OCI-LY7 (cell line): ENCODE data around the gene CLDN10. TPM values are rescaled to one million over a fixed set of nuclear protein-coding genes. Genes with fewer than 3 reads are reported as not detected.

Experiments
- BruUV-seq: library from RNA; stranded (reverse); fragments of 400-500 nt; replicated peaks from 2 replicates; lab custom pipeline; 2021; lab: Mats Ljungman, UMichigan
- CTCF ChIA-PET: fragments of 300-600 bp; sonication (Branson Sonifier 250); formaldehyde crosslinking; loops from one replicate; lab custom pipeline; 2022; ENCODE audit warnings: antibody characterized with exemption; ENCODE audit not compliant: unreplicated experiment; lab: Charles Lee
- POLR2A ChIA-PET: fragments of 300-600 bp; sonication (Branson Sonifier 250); formaldehyde crosslinking; loops from one replicate; lab custom pipeline; 2022; ENCODE audit warnings: antibody characterized with exemption; lab: Charles Lee
- DNase-seq: peaks from one replicate; pipeline ENCODE4 v3.0.0-alpha.2; 2015; ENCODE audit warnings: low spot score
- H2AFZ ChIP-seq: fragments of 200-600 bp; sonication (generic), shearing (Covaris generic); 2 replicates; pipeline ENCODE4 v1.6.1; 2014; ENCODE audit warnings: mild to moderate bottlenecking, antibody characterized with exemption, low read length, moderate library complexity
- H3K27ac ChIP-seq: fragments of 200-600 bp; sonication (generic); 2 replicates; pipeline ENCODE4 v1.5.1; 2014; ENCODE audit warnings: mixed run types, low read depth, mild to moderate bottlenecking, moderate library complexity, low read length, inconsistent platforms; ENCODE audit not compliant: poor library complexity, severe bottlenecking
- H3K36me3 ChIP-seq: fragments of 200-600 bp; sonication (generic); 2 replicates; pipeline ENCODE4 v1.6.1; 2014; ENCODE audit warnings: mild to moderate bottlenecking, antibody characterized with exemption, low read length, moderate library complexity, mixed read lengths; ENCODE audit not compliant: insufficient read depth
- H3K4me1 ChIP-seq: fragments of 200-600 bp; sonication (generic); 2 replicates; pipeline ENCODE4 v1.5.1; 2014; ENCODE audit warnings: mild to moderate bottlenecking, low read length; ENCODE audit not compliant: insufficient read depth, poor library complexity, severe bottlenecking
- H3K4me2 ChIP-seq: fragments of 200-600 bp; sonication (generic); 2 replicates; pipeline ENCODE4 v1.6.1; 2014; ENCODE audit warnings: mild to moderate bottlenecking, low read length
- H3K4me3 ChIP-seq: fragments of 200-600 bp; sonication (generic); 2 replicates; pipeline ENCODE4 v1.5.1; 2014; ENCODE audit warnings: mild to moderate bottlenecking, low read depth, low read length; ENCODE audit not compliant: poor library complexity, severe bottlenecking
- H3K79me2 ChIP-seq: fragments of 200-600 bp; sonication (generic); 2 replicates; pipeline ENCODE4 v1.6.1; 2016; ENCODE audit warnings: low read depth, mild to moderate bottlenecking, low read length, moderate library complexity, mixed read lengths; ENCODE audit not compliant: insufficient read depth
- H3K9me2 ChIP-seq: fragments of 200-600 bp; sonication (generic); 2 replicates; pipeline ENCODE4 v1.6.1; 2016; ENCODE audit warnings: mild to moderate bottlenecking, low read length, mixed read lengths; ENCODE audit not compliant: insufficient read depth
- H3K9me3 ChIP-seq: fragments of 200-600 bp; sonication (generic); 2 replicates; pipeline ENCODE4 v1.6.1; 2014; ENCODE audit warnings: mild to moderate bottlenecking, mixed run types, low read length, mixed read lengths
- H4K20me1 ChIP-seq: fragments of 200-600 bp; sonication (generic); 2 replicates; pipeline ENCODE4 v1.6.1; 2014; ENCODE audit warnings: mild to moderate bottlenecking, antibody characterized with exemption, low read length, moderate library complexity, mixed read lengths; ENCODE audit not compliant: insufficient read depth
- EZH2phosphoT487 ChIP-seq: fragments of 200-600 bp; sonication (generic); IDR thresholded peaks from 2 replicates; pipeline ENCODE4 v1.6.1; 2018; ENCODE audit warnings: low read depth, borderline replicate concordance, mild to moderate bottlenecking, mixed run types, antibody characterized with exemption, low read length, moderate library complexity, mixed read lengths
- intact Hi-C: fragments of 100-400 bp; cut with micrococcal nuclease; formaldehyde crosslinking; loops from one replicate; pipeline ENCODE4 v1.10.0; 2022; ENCODE audit not compliant: unreplicated experiment
- total RNA-seq, 2 experiments: library from RNA; depleted of rRNA in 1 of 2; stranded (reverse); fragments of >200 nt in 1 of 2; shearing (Covaris generic) in 1 of 2; gene quantifications; 2 replicates each; pipeline ENCODE4 v1.2.3, GENCODE V29; 2014 to 2022
- TF ChIP-seq, protein P1 (sequence below): fragments of 200-600 bp; sonication (generic); conservative IDR thresholded peaks from 2 replicates; pipeline ENCODE4 v1.5.1; 2014; ENCODE audit warnings: mild to moderate bottlenecking, antibody characterized with exemption, low read length, moderate library complexity, mixed read lengths

CLDN10 gene
- total RNA-seq, 2 experiments from 2014 or later: not detected

DNA sequence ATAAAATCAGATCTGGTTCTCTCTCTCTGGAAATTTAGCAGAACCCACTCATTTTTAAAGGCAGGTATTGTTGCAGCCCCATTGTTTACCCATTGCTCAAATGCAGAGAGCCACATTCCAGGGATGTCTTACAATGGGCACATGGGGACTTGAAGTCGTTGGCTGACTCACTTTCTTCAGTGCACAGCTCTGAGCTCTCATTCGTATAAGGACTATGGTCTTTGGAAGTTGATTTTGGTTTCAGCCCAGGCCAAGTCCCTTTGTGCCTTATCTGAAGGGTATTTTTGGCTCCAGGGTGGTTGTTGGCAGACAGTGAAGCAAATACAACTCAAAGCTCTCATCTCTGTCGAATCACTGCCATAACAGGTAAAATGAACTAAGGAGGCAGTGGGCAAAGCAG, 47.3 kb upstream of the CLDN10 start:
- CTCF ChIA-PET: no interaction called here
- H3K4me3 ChIP-seq: no peak overlapping the region
- no peak overlapping the region for H3K27ac ChIP-seq
- H3K4me2 ChIP-seq: no peak overlapping the region
- no peaks in the 10 kb centered on the region for H3K9me2 ChIP-seq
- BruUV-seq: no TSS peak
- H3K4me1 ChIP-seq: no peaks in the 10 kb centered on the region
- H4K20me1 ChIP-seq: no peaks in the 10 kb centered on the region
- intact Hi-C loops: no loop called here
- no peak for DNase-seq
- H3K79me2 ChIP-seq: no peaks in the 10 kb centered on the region
- H3K9me3 ChIP-seq: no peaks in the 10 kb centered on the region
- H3K36me3 ChIP-seq: no peaks in the 10 kb centered on the region
- POLR2A ChIA-PET: interaction anchor here (1.3 kb wide), 1 partner anchor 8 kb away, joined by 3 read pairs; no protein-coding TSS in a partner anchor
- no peak for TF ChIP-seq EZH2phosphoT487
- H2AFZ ChIP-seq: no peak overlapping the region

DNA sequence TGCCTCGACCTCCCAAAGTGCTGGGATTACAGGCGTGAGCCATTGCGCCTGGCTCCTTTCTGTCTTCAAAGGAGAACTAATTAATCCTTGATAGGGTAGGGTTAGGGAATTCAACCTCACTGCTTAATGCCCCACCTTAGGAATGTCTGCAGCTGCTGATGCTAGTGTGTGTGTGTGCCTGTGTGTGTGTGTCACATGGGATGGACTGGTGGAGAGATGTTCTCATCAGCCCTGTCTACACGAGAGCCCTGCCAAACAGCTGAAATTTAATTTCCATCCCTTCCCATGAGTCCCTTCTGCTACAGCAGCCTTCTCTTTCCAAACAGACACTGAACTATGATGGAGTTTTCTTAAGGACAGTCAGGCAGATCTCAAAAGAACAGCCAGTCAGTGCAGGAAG, 46.5 kb upstream of the CLDN10 start:
- TF ChIP-seq EZH2phosphoT487: no peak
- TF ChIP-seq, protein P1, sequence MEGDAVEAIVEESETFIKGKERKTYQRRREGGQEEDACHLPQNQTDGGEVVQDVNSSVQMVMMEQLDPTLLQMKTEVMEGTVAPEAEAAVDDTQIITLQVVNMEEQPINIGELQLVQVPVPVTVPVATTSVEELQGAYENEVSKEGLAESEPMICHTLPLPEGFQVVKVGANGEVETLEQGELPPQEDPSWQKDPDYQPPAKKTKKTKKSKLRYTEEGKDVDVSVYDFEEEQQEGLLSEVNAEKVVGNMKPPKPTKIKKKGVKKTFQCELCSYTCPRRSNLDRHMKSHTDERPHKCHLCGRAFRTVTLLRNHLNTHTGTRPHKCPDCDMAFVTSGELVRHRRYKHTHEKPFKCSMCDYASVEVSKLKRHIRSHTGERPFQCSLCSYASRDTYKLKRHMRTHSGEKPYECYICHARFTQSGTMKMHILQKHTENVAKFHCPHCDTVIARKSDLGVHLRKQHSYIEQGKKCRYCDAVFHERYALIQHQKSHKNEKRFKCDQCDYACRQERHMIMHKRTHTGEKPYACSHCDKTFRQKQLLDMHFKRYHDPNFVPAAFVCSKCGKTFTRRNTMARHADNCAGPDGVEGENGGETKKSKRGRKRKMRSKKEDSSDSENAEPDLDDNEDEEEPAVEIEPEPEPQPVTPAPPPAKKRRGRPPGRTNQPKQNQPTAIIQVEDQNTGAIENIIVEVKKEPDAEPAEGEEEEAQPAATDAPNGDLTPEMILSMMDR: no peak
- H3K27ac ChIP-seq: no peak overlapping the region

DNA sequence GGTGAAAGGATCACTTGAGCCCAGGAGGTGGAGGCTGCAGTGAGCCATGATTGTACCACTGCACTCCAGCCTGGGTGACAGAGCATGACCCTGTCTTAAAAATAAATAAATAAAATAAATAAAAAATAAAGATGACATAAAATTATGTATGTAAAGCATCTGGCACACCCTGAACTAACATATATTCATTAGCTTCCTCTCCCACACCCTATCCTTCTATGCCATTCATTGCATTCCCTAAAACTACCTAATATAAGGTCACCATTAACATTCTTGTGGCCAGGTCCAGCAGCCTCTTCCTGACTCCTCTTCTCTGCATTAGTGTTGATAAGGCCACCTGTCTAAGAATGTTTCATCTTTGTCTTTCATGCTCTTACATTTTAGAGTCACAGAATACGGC, 44.5 kb upstream of the CLDN10 start:
- POLR2A ChIA-PET: no interaction called here
- BruUV-seq: no TSS peak

More for the DNA sequence above, 46.5 kb upstream of the CLDN10 start:
- Histone ChIP-seq H3K9me3 (no peaks in the 10 kb centered on the region), H3K4me3 (no peak overlapping the region), H3K36me3 (no peaks in the 10 kb centered on the region), H3K79me2 (no peaks in the 10 kb centered on the region), H3K4me1 (no peaks in the 10 kb centered on the region), H2AFZ (no peak overlapping the region), H3K4me2 (no peak overlapping the region), H3K9me2 (no peaks in the 10 kb centered on the region), H4K20me1 (no peaks in the 10 kb centered on the region)
- DNase-seq: no peak
- ChIA-PET CTCF (no interaction called here), POLR2A (no interaction called here)
- BruUV-seq: no TSS peak
- intact Hi-C loops: no loop called here

More for the DNA sequence above, 44.5 kb upstream of the CLDN10 start:
- Histone ChIP-seq H3K36me3 (no peaks in the 10 kb centered on the region), H3K4me3 (no peak overlapping the region), H2AFZ (no peak overlapping the region), H3K27ac (no peak overlapping the region), H3K79me2 (no peaks in the 10 kb centered on the region), H3K4me1 (no peaks in the 10 kb centered on the region), H3K4me2 (no peak overlapping the region), H3K9me2 (no peaks in the 10 kb centered on the region), H3K9me3 (no peaks in the 10 kb centered on the region), H4K20me1 (no peaks in the 10 kb centered on the region)
- CTCF ChIA-PET: no interaction called here
- TF ChIP-seq EZH2phosphoT487: no peak
- TF ChIP-seq, protein P1: no peak
- DNase-seq: no peak
- intact Hi-C loops: no loop called here
